GM18505 (cell line): ENCODE results near the gene LMNB1.
A peak's percentile ranks its signal among the peaks of the same experiment; 100 is the strongest.
"Not testable (repeated sequence)": the region's sequence is repeated elsewhere in the genome, so short reads cannot be mapped to it uniquely, and the experiment has no call there.

ENCODE experiments used
- ATAC-seq: cut with Tn5 transposase; IDR thresholded peaks from one replicate; pipeline ENCODE4 v1.9.1; 2021; ENCODE audit not compliant: unreplicated experiment
- POLR2A ChIP-seq: IDR thresholded peaks from 4 replicates; pipeline ENCODE4 v1.6.1; 2011; ENCODE audit warnings: borderline replicate concordance; ENCODE audit not compliant: insufficient read depth, insufficient read length; ENCODE audit errors: extremely low read depth

The LMNB1 gene

DNA sequence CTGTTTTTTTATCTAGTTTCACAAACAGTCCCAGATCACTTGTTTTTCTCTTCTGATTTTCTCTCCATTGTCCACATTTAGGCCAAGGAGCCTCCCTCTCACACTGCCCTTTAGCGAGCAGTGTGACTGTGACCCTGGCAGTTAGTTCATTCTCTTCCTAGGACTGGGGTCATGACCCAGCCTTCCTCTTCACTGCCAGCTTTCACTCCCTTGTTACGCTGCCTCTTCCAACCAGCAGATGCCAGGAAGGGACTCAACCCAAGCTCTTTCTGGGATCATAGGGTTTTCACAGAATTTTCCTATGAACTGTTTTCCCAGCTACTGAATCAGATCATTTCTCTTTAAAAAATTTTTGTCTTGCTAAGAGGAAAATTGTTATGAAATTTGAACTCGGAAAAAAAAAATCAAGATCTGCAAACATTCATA lies 70.9 kb downstream of the LMNB1 start:
- ATAC-seq: no peak
- no peak for TF ChIP-seq POLR2A

DNA sequence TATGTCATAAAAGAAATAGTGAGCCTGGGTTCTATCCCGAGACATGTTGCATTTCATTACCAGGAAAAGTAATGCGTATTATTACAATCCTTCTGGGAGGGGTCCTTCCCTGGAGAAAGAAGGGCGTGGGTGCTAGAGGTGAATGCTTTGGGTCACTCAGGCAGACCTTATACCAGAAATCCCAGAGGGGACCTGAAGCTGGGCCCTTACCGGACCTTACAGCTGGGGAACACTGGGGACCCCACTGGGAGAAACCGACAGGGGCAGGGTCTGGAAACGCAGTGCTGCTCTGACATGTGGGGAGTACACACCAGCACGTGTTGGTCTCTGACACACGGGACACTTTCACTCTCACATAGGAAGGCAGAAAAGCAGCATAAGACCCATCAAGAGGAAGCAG lies 71.3 kb downstream of the LMNB1 start:
- no peak for TF ChIP-seq POLR2A
- ATAC-seq: no peak

DNA sequence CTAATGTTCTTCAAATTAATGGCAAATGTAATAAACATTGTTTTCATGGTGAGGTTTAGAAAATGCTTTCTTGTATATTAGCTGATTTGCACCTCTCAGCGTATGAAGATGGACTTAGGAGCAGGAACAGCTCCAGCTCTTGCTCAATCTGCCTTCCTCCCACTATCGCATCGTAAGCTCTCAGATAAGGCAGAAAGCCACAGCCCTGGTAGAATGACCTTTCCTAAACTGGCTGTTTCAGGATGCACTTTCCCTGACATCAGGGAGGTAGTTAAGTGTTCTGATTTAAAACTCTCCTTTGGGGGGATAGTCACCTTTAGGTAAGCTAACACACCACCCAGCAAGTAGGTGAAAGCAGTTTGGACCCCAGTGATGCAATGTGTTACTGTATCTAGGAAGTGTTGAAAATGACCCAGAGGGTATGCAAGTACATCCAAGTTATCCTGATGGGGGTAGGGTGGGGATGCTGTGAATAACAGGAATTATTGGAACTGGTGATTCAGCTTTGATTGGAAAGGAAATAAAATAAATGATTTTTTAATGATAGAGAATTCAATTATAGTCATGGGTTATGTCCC lies 72.3 kb downstream of the LMNB1 start:
- ATAC-seq: no peak
- no peak for TF ChIP-seq POLR2A

DNA sequence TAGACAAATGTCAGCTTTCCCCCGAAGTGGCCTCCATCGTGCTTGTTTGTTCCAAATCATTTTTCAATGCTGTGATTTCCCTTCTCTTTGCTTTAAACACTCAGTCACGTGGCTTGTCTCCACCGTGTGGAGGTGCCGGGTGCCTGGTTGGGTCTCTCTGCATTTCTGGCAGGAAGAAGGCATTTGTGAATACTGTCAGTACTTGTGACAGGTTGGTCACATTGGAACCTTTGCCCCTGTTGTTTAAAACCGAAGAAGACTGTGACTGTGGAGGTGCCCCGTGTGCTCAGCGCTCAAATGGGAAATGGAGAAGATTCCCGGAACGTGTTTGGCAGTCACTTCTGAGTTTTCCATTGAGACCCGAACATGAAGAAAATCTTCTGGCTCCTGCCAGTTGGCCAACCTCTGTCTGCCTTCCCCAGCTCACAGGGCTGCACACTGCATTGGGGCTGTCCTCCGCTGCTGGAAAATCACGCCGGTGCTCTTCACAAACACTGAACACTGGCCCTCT lies 74.6 kb downstream of the LMNB1 start:
- TF ChIP-seq POLR2A: no peak
- no peak for ATAC-seq

DNA sequence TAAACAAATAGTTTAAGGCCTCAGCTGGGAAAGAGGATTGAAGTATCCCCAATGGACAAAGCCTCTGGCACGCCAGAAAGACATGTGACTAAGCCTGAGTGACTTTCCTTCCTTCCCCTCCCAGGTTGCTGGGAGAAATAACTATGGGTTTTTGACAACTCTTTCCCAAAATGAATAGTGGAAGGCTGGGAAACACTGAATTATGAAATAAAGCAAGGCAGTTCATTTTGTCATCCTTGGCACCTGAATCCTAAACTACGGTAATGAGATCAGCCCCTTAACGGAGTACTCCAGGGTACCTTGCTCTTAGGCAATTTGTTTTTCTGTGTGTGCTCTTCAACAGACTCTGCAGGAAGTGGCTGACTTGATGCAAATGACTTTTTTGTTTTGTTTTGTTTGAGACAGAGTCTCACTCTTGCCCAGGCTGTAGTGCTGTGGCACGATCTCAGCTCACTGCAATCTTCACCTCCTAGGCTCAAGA lies 75.2 kb downstream of the LMNB1 start:
- ATAC-seq: peak; percentile 77
- TF ChIP-seq POLR2A: no peak

DNA sequence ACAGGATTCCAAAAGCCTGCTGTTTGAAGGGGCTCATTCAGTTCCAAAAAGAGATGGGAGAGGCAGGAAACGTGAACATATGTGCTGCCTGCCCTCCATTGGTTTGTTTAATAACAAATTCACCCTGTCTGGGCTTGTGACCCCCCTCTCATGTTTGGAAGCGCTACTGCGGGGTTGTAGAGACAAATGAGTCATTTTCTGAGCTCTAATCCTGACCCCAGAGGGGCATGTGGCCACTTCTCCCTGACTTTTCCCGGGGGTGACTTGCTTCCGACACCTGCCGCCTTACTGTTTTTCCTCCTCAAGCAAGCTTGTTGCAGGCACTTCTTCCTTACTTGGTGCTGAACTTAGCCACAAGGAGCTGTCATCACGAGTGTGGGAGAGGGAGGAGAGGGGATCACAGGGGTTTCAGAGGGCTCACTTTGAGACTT lies 75.9 kb downstream of the LMNB1 start:
- no peak for ATAC-seq
- no peak for TF ChIP-seq POLR2A

DNA sequence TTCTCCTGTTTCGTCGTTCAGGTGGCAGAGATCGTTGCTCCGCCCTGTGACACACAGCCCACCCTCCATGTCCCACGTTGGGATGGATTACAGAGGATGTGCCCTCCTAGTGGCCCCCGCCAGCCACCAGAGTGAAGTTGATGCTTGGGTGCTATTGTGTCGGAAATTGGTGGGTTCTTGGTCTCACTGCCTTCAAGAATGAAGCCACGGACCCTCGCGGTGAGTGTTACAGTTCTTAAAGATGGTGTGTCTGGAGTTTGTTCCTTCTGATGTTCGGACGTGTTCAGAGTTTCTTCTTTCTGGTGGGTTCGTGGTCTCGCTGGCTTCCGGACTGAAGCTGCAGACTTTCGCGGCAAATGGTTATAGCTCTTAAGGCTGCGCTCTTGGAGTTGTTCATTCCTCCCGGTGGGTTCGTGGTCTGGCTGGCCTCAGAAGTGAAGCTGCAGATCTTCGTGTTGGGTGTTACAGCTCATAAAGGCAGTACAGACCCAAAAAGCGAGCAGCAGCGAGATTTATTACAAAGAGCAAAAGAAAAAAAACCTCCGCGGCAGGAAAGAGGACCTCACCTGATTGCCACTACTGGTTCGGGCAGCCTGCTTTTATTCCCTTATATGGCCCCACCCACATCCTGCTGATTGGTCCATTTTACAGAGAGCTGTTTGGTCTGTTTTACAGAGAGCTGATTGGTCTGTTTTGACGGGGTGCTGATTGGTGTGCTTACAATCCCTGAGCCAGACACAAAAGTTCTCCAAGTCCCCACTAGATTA lies 76.8 kb downstream of the LMNB1 start:
- ATAC-seq: not testable (repeated sequence)

DNA sequence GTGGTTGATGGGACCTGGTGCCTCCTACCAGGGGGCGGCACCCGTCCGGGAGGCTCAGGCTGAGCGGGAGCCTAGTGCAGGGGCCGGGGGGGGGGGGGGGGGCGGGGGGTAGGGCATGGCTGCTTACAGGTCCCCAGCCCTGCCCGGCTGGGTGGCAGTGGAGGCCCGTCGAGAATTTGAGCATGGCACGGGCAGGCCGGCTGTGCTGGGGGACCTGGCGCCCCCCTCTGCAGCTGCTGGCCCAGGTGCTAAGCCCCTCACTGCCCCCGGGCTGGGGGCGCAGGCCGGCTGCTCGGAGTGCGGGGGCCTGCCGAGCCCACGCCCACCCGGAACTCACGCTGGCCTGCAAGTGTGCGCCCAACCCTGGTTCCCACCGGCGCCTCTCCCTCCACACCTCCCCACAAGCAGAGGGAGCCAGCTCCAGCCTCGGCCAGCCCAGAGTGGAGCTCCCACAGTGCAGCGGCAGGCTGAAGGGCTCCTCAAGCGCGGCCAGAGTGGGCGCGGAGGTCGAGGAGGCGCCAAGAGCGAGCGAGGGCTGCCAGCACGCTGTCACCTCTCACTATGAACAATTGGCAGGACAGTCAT lies 77.7 kb downstream of the LMNB1 start:
- no peak for ATAC-seq
- no peak for TF ChIP-seq POLR2A

DNA sequence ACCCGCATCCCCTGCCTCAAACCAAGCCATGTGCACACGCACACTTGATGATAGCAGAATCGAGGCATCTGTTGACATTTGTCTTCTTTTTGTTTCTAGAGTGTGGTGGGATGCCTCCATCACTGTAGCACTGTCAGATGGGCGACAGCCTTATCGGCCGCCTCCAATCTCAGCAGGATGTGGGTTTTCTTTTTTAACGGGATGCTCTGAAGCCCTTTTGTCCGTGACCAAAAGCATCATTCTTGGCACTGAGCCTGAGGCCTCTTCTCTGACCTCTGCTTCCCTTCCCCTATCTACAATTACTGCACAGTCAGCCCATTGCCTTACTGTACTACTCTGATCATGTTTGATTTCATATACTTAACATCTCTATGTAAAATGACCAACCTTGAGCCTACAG lies 78.3 kb downstream of the LMNB1 start:
- TF ChIP-seq POLR2A: no peak
- ATAC-seq: no peak

DNA sequence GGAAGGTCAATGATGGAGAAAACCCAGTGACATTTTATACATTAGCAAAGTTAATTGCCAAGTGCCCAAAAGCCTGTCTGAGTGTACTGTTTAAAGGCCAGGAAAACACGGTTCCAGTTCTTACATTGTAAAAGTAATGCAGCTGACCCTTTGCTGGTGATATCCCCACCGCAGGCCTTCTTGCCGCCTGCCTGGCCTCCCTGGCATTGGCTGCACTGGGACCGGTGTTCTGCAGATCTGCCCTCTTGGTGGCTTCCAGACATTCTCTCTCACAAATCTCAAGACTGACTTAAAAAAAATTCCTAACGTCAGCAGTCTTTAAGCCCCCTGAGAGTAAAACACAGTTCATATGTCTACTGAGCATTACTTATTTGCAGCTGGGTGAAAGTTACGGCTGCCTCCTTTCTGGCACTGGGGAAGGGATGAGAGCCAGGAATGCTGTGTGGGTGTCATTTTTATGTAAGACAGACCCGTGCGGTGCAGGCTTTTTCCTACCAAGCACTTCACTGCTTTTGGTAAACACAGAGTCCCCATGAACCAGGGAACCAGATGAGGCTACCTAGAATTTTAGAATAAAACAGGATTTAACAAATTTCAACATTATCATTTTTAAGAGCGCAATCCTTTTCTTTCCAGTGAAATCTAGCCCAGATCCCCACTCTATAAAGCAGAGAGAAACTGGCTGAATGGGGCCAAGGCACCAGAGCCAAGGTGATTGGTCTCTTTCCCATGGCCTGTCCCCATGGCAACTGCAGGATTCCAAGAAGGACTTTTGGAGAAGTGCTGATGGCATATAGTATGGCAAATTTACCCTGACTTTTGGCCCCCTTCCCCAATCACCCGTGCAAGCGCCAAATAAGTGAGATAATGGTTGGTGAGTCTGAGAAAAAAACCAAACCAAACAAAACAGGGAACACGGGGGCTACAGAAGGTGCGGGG lies 80.8 kb downstream of the LMNB1 start:
- no peak for ATAC-seq
- no peak for TF ChIP-seq POLR2A

DNA sequence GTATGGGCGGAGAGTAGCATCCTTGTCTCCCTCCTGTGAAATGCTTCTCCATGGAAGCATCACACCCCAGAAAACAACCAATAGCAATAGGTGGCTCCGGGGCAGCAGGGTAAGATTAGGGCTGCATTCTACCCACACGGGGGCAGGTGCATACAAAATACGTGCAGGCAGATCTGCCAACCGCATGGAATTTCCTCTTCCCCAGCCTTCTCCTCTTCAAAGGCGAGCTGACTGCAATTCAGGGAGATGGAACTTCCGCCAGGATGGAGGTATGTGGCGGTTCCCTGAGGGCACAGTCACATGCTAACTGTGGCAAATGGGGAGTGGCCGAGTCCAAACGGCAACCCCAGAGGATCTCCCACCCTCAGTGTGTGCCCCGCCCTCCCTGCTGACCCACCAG lies 81.5 kb downstream of the LMNB1 start:
- no peak for TF ChIP-seq POLR2A
- ATAC-seq: no peak

DNA sequence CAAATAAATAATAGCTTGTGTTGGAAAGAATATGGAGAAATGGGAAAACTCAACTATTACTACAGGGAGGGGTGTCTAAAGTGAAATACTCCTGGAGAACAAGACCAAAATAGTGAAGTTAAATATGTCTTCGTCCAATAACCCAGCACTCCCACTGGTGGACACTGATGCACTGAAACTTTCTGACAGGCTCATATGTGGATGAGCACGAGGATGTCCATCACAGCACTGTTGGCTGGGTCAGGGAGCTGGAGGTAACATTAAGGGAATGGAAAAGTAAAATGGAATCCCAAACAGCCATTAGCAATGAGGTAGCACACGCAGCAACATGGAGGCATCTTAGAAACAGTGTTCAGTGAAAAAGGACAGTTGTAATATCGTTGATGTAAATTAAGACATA lies 86.5 kb downstream of the LMNB1 start:
- TF ChIP-seq POLR2A: no peak
- ATAC-seq: no peak
